Measurements from ENCODE around the gene SUCLA2.

Gene SUCLA2

GRCh38 chr13:47898080-47898479 is 103.0 kb downstream of the SUCLA2 start:
- Histone ChIP-seq H3K27me3 (ENCODE audit: insufficient read depth, low read length) (no peaks in the 10 kb centered on the region), H3K4me1 (ENCODE audit: insufficient read depth, low read length, severe bottlenecking) (no peaks in the 10 kb centered on the region), H3F3A (ENCODE audit: insufficient read depth, low read length) (no peaks in the 10 kb centered on the region), H3K9me2 (ENCODE audit: low read depth, low read length) (no peaks in the 10 kb centered on the region), H3K79me2 (ENCODE audit: insufficient read depth, low read length) (no peaks in the 10 kb centered on the region), H3K4me2 (ENCODE audit: low read length) (no peak overlapping the region), H3K27ac (ENCODE audit: low read depth, low read length, poor library complexity, severe bottlenecking) (no peak overlapping the region), H4K20me1 (ENCODE audit: insufficient read depth, low read length) (no peaks in the 10 kb centered on the region), H3K36me3 (ENCODE audit: insufficient read depth, low read length) (no peaks in the 10 kb centered on the region; the same call in 1 of the 2 replicates), H3K9me3 (ENCODE audit: low read length) (no peaks in the 10 kb centered on the region), H2AFZ (ENCODE audit: low read length) (no peak overlapping the region), H3K4me3 (ENCODE audit: low read depth, low read length, poor library complexity, severe bottlenecking) (no peak overlapping the region), H3K9ac (ENCODE audit: low read length) (no peak overlapping the region)
- TF ChIP-seq CTCF (IDR thresholded peaks at IDR 0.05; ENCODE audit: low read length) (no peak), EZH2 (IDR thresholded peaks at IDR 0.05; ENCODE audit: borderline replicate concordance, low read length) (no peak)

GRCh38 chr13:47897411-47898050 is 103.5 kb downstream of the SUCLA2 start:
- Histone ChIP-seq H3K79me2 (ENCODE audit: insufficient read depth, low read length) (no peaks in the 10 kb centered on the region), H3K27ac (ENCODE audit: low read depth, low read length, poor library complexity, severe bottlenecking) (no peak overlapping the region), H2AFZ (ENCODE audit: low read length) (no peak overlapping the region), H3K9me2 (ENCODE audit: low read depth, low read length) (no peaks in the 10 kb centered on the region), H3K36me3 (ENCODE audit: insufficient read depth, low read length) (no peaks in the 10 kb centered on the region), H3K4me1 (ENCODE audit: insufficient read depth, low read length, severe bottlenecking) (no peaks in the 10 kb centered on the region), H4K20me1 (ENCODE audit: insufficient read depth, low read length) (no peaks in the 10 kb centered on the region), H3K4me3 (ENCODE audit: low read depth, low read length, poor library complexity, severe bottlenecking) (no peak overlapping the region), H3F3A (ENCODE audit: insufficient read depth, low read length) (no peaks in the 10 kb centered on the region), H3K4me2 (ENCODE audit: low read length) (no peak overlapping the region), H3K9ac (ENCODE audit: low read length) (no peak overlapping the region), H3K27me3 (ENCODE audit: insufficient read depth, low read length) (no peaks in the 10 kb centered on the region), H3K9me3 (ENCODE audit: low read length) (no peaks in the 10 kb centered on the region)
- no peak for TF ChIP-seq CTCF (IDR thresholded peaks at IDR 0.05; ENCODE audit: low read length)

GRCh38 chr13:47896546-47896945 is 104.5 kb downstream of the SUCLA2 start:
- no peak for TF ChIP-seq EZH2 (IDR thresholded peaks at IDR 0.05; ENCODE audit: borderline replicate concordance, low read length)
- no peak for TF ChIP-seq CTCF (IDR thresholded peaks at IDR 0.05; ENCODE audit: low read length)
- Histone ChIP-seq H3K27me3 (ENCODE audit: insufficient read depth, low read length) (no peaks in the 10 kb centered on the region), H3K9me2 (ENCODE audit: low read depth, low read length) (no peaks in the 10 kb centered on the region), H2AFZ (ENCODE audit: low read length) (no peak overlapping the region), H3K36me3 (ENCODE audit: insufficient read depth, low read length) (no peaks in the 10 kb centered on the region), H3K4me3 (ENCODE audit: low read depth, low read length, poor library complexity, severe bottlenecking) (no peak overlapping the region), H3K9ac (ENCODE audit: low read length) (no peak overlapping the region), H4K20me1 (ENCODE audit: insufficient read depth, low read length) (no peaks in the 10 kb centered on the region), H3K4me2 (ENCODE audit: low read length) (no peak overlapping the region), H3K79me2 (ENCODE audit: insufficient read depth, low read length) (no peaks in the 10 kb centered on the region), H3K9me3 (ENCODE audit: low read length) (no peaks in the 10 kb centered on the region), H3K4me1 (ENCODE audit: insufficient read depth, low read length, severe bottlenecking) (no peaks in the 10 kb centered on the region), H3F3A (ENCODE audit: insufficient read depth, low read length) (no peaks in the 10 kb centered on the region), H3K27ac (ENCODE audit: low read depth, low read length, poor library complexity, severe bottlenecking) (no peak overlapping the region)

Measured in OCI-LY1 (cell line).